ENCODE results near the gene MACROH2A1. TPM values are rescaled to one million over a fixed set of nuclear protein-coding genes. Genes with fewer than 3 reads are reported as not detected.

Gene MACROH2A1
- total RNA-seq, 1 experiment from 2014 or later, result 83.8 TPM

DNA sequence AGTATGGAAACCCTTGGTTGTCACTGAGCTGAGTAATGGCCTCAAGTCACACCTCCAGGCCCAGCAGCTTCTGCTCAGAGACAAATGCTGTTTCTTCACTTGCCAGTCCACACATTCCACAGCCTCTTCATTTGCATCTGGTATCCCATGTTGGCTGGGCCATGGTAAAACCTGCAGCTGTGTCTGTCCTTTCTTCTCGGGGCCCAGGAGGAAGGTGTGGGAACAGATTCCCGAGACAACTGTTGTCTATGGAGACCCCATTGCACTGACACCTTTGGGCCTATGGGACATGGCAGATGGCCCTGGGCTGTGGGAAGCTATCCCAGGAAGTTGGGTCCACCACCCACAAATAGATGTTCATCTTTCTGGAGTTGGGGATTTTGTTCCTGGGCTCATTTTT, 85.1 kb downstream of the MACROH2A1 start (continued):
- TF ChIP-seq, protein P1, sequence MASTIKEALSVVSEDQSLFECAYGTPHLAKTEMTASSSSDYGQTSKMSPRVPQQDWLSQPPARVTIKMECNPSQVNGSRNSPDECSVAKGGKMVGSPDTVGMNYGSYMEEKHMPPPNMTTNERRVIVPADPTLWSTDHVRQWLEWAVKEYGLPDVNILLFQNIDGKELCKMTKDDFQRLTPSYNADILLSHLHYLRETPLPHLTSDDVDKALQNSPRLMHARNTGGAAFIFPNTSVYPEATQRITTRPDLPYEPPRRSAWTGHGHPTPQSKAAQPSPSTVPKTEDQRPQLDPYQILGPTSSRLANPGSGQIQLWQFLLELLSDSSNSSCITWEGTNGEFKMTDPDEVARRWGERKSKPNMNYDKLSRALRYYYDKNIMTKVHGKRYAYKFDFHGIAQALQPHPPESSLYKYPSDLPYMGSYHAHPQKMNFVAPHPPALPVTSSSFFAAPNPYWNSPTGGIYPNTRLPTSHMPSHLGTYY (CRISPR knock-in tag; IDR thresholded peaks at IDR 0.05), result no peak
- TF ChIP-seq CREB1 (CRISPR knock-in tag; IDR thresholded peaks at IDR 0.05) (no peak), TEAD4 (CRISPR knock-in tag; IDR thresholded peaks at IDR 0.05) (no peak), NFATC4 (CRISPR knock-in tag; IDR thresholded peaks at IDR 0.05) (no peak), ZNF416 (CRISPR knock-in tag; IDR thresholded peaks at IDR 0.05) (no peak), ZNF121 (CRISPR knock-in tag; IDR thresholded peaks at IDR 0.05) (no peak)
- TF ChIP-seq, protein P2, sequence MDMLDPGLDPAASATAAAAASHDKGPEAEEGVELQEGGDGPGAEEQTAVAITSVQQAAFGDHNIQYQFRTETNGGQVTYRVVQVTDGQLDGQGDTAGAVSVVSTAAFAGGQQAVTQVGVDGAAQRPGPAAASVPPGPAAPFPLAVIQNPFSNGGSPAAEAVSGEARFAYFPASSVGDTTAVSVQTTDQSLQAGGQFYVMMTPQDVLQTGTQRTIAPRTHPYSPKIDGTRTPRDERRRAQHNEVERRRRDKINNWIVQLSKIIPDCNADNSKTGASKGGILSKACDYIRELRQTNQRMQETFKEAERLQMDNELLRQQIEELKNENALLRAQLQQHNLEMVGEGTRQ (CRISPR knock-in tag; IDR thresholded peaks at IDR 0.05), result no peak
- TF ChIP-seq, protein P3, sequence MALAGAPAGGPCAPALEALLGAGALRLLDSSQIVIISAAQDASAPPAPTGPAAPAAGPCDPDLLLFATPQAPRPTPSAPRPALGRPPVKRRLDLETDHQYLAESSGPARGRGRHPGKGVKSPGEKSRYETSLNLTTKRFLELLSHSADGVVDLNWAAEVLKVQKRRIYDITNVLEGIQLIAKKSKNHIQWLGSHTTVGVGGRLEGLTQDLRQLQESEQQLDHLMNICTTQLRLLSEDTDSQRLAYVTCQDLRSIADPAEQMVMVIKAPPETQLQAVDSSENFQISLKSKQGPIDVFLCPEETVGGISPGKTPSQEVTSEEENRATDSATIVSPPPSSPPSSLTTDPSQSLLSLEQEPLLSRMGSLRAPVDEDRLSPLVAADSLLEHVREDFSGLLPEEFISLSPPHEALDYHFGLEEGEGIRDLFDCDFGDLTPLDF (CRISPR knock-in tag; IDR thresholded peaks at IDR 0.05), result no peak

DNA sequence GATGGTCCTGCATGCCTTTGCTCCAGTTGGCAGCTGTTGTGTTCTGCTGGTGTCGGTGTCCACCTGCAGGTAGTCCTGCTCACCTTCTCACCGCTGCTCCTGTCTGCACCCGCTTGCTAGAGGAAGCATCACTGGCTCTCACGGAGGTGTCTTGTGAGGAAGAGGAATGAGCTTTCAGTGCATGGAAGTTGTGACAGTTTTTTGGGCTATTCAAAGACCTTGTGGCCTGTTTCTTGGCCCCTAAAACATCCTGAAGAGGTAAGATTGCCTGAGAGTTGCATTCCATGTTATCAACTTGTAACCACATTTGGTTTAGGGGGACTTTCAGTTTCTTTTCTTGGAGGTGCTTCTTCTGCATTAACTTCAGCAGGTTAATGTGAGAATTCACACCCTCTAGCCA, 85.6 kb downstream of the MACROH2A1 start:
- no peak overlapping the region for H3K4me3 Mint-ChIP-seq
- ATAC-seq, result no peak
- H3K36me3 Mint-ChIP-seq, result no peaks in the 10 kb centered on the region
- TF ChIP-seq ZNF396 (CRISPR knock-in tag; IDR thresholded peaks at IDR 0.05; ENCODE audit: borderline replicate concordance) (no peak), ZBTB21 (CRISPR knock-in tag; IDR thresholded peaks at IDR 0.05; ENCODE audit: borderline replicate concordance) (no peak), TEAD4 (CRISPR knock-in tag; IDR thresholded peaks at IDR 0.05) (no peak), ZNF263 (CRISPR knock-in tag; IDR thresholded peaks at IDR 0.05; ENCODE audit: low read depth) (no peak)
- TF ChIP-seq, protein P4, sequence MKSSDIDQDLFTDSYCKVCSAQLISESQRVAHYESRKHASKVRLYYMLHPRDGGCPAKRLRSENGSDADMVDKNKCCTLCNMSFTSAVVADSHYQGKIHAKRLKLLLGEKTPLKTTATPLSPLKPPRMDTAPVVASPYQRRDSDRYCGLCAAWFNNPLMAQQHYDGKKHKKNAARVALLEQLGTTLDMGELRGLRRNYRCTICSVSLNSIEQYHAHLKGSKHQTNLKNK (CRISPR knock-in tag; IDR thresholded peaks at IDR 0.05), result no peak
- TF ChIP-seq, protein P5, sequence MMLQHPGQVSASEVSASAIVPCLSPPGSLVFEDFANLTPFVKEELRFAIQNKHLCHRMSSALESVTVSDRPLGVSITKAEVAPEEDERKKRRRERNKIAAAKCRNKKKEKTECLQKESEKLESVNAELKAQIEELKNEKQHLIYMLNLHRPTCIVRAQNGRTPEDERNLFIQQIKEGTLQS (CRISPR knock-in tag; conservative IDR thresholded peaks at IDR 0.05), result no peak
- TF ChIP-seq, protein P3 (CRISPR knock-in tag; IDR thresholded peaks at IDR 0.05), result no peak
- DNase-seq (ENCODE audit: low spot score), result no peak
- ChIA-PET CTCF (no interaction called here), POLR2A (no interaction called here)
- H3K9me3 Mint-ChIP-seq, result 0 out of 2 replicates have a peak, but pooled peaks cover 4% of the 10 kb centered on the region
- H3K27ac Mint-ChIP-seq, result no peak overlapping the region
- peaks cover 16% of the 10 kb centered on the region for H3K27me3 Mint-ChIP-seq (ENCODE audit: low read depth)
- H3K4me1 Mint-ChIP-seq, result no peaks in the 10 kb centered on the region; the same call in 1 of the 2 replicates

DNA sequence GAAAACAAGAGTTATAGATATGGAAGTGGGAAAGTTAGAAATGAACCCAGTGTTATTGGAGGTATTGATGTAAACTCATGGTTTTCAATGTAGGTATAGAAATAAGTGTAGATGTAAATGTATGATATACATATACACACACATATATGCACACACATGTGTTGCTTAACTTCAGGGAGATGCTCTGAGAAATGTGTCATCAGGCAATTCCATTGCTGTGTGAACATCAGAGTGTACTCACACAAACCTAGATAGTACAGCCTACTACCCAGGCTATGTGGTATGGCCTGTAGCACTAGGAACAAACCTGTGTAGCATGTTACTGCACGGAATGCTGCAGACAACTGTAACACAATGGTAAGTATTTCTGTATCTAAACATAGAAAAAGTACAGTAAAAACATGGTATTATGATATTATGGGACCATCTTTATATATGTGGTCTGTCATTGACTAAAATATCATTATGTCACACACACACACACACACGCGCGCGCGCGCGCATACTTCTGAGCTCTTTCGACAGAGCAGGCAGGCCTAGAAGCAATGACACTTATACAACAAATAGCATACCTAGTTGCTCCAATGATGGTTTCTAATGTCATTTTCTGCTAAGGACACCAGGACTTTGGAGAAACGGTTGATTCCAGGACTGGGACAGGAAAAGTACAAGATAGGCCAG, 86.6 kb downstream of the MACROH2A1 start:
- DNase-seq (ENCODE audit: low spot score), result no peak
- no peak overlapping the region for H3K4me3 Mint-ChIP-seq
- ATAC-seq, result no peak
- no peak overlapping the region for H3K27ac Mint-ChIP-seq
- H3K9me3 Mint-ChIP-seq, result 0 out of 2 replicates have a peak, but pooled peaks cover 4% of the 10 kb centered on the region
- POLR2A ChIA-PET, result no interaction called here
- H3K36me3 Mint-ChIP-seq, result no peaks in the 10 kb centered on the region
- peaks cover 24% of the 10 kb centered on the region for H3K27me3 Mint-ChIP-seq (ENCODE audit: low read depth)
- CTCF ChIA-PET, result no interaction called here
- peaks cover 6% of the 10 kb centered on the region for H3K4me1 Mint-ChIP-seq
- TF ChIP-seq ZNF138 (CRISPR knock-in tag; conservative IDR thresholded peaks at IDR 0.05) (no peak), IRF2 (CRISPR knock-in tag; IDR thresholded peaks at IDR 0.05; ENCODE audit: borderline replicate concordance, low read depth) (no peak), NR3C1 (CRISPR knock-in tag; conservative IDR thresholded peaks at IDR 0.05; ENCODE audit: low read depth) (no peak), ZNF396 (CRISPR knock-in tag; IDR thresholded peaks at IDR 0.05; ENCODE audit: borderline replicate concordance) (no peak), ZNF219 (CRISPR knock-in tag; IDR thresholded peaks at IDR 0.05; ENCODE audit: borderline replicate concordance) (no peak), MYBL2 (CRISPR knock-in tag; IDR thresholded peaks at IDR 0.05) (no peak), ETV6 (CRISPR knock-in tag; IDR thresholded peaks at IDR 0.05) (no peak), CREB1 (CRISPR knock-in tag; IDR thresholded peaks at IDR 0.05) (no peak)
- TF ChIP-seq, protein P6, sequence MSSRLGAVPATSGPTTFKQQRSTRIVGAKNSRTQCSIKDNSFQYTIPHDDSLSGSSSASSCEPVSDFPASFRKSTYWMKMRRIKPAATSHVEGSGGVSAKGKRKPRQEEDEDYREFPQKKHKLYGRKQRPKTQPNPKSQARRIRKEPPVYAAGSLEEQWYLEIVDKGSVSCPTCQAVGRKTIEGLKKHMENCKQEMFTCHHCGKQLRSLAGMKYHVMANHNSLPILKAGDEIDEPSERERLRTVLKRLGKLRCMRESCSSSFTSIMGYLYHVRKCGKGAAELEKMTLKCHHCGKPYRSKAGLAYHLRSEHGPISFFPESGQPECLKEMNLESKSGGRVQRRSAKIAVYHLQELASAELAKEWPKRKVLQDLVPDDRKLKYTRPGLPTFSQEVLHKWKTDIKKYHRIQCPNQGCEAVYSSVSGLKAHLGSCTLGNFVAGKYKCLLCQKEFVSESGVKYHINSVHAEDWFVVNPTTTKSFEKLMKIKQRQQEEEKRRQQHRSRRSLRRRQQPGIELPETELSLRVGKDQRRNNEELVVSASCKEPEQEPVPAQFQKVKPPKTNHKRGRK (CRISPR knock-in tag; IDR thresholded peaks at IDR 0.05; ENCODE audit: borderline replicate concordance), result no peak
- TF ChIP-seq, protein P3 (CRISPR knock-in tag; IDR thresholded peaks at IDR 0.05), result no peak
- TF ChIP-seq, protein P7, sequence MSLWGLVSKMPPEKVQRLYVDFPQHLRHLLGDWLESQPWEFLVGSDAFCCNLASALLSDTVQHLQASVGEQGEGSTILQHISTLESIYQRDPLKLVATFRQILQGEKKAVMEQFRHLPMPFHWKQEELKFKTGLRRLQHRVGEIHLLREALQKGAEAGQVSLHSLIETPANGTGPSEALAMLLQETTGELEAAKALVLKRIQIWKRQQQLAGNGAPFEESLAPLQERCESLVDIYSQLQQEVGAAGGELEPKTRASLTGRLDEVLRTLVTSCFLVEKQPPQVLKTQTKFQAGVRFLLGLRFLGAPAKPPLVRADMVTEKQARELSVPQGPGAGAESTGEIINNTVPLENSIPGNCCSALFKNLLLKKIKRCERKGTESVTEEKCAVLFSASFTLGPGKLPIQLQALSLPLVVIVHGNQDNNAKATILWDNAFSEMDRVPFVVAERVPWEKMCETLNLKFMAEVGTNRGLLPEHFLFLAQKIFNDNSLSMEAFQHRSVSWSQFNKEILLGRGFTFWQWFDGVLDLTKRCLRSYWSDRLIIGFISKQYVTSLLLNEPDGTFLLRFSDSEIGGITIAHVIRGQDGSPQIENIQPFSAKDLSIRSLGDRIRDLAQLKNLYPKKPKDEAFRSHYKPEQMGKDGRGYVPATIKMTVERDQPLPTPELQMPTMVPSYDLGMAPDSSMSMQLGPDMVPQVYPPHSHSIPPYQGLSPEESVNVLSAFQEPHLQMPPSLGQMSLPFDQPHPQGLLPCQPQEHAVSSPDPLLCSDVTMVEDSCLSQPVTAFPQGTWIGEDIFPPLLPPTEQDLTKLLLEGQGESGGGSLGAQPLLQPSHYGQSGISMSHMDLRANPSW (CRISPR knock-in tag; conservative IDR thresholded peaks at IDR 0.05; ENCODE audit: low read depth), result no peak
